Measurements from ENCODE around the gene PRSS22. TPM values are rescaled to one million over a fixed set of nuclear protein-coding genes. Genes with fewer than 3 reads are reported as not detected.

The PRSS22 gene
- total RNA-seq, 1 experiment from 2014 or later: 3.9 TPM

- Mint-ChIP-seq H3K27ac (no peak overlapping the region), H3K36me3 (no peaks in the 10 kb centered on the region), H3K4me1 (no peaks in the 10 kb centered on the region), H3K27me3 (ENCODE audit: low read depth) (no peaks in the 10 kb centered on the region), H3K9me3 (no peaks in the 10 kb centered on the region), H3K4me3 (no peak overlapping the region)
- no peak for TF ChIP-seq GABPB1 (CRISPR knock-in tag; IDR thresholded peaks at IDR 0.05)
- TF ChIP-seq SOX15 (CRISPR knock-in tag; IDR thresholded peaks at IDR 0.05): no peak
- TF ChIP-seq GTF2I (CRISPR knock-in tag; conservative IDR thresholded peaks at IDR 0.05): no peak
- TF ChIP-seq TP53 (CRISPR knock-in tag; IDR thresholded peaks at IDR 0.05): no peak
- TF ChIP-seq ZMAT4 (CRISPR knock-in tag; IDR thresholded peaks at IDR 0.05): no peak
- TF ChIP-seq ZNF423 (CRISPR knock-in tag; IDR thresholded peaks at IDR 0.05): no peak
- TF ChIP-seq NR3C1 (CRISPR knock-in tag; conservative IDR thresholded peaks at IDR 0.05; ENCODE audit: low read depth): no peak
- no peak for TF ChIP-seq ZNF425 (CRISPR knock-in tag; conservative IDR thresholded peaks at IDR 0.05)
- no peak for TF ChIP-seq KAT7 (CRISPR knock-in tag; IDR thresholded peaks at IDR 0.05; ENCODE audit: borderline replicate concordance)
- no peak for TF ChIP-seq ZNF532 (CRISPR knock-in tag; IDR thresholded peaks at IDR 0.05; ENCODE audit: borderline replicate concordance)
- no peak for TF ChIP-seq ZNF232 (CRISPR knock-in tag; IDR thresholded peaks at IDR 0.05)
- TF ChIP-seq ZNF219 (CRISPR knock-in tag; IDR thresholded peaks at IDR 0.05; ENCODE audit: borderline replicate concordance): no peak
- no peak for TF ChIP-seq NFE2L1 (CRISPR knock-in tag; IDR thresholded peaks at IDR 0.05)
- TF ChIP-seq CDX4 (CRISPR knock-in tag; IDR thresholded peaks at IDR 0.05; ENCODE audit: borderline replicate concordance): no peak
- ChIA-PET CTCF (interaction anchor here (0.5 to 1.9 kb wide), 2 partner anchors 18 to 85 kb away, joined by 3 to 7 read pairs; no protein-coding TSS in a partner anchor), POLR2A (no interaction called here)
- DNase-seq (ENCODE audit: low spot score) (no peak), ATAC-seq (no peak)
These were observed 37.0 kb downstream of the PRSS22 start for GRCh38 chr16:2820836-2821486.

GRCh38 chr16:2819939-2820835, 37.8 kb downstream of the PRSS22 start:
- POLR2A ChIA-PET: no interaction called here
- H3K4me3 Mint-ChIP-seq: no peak overlapping the region
- ATAC-seq (no peak), DNase-seq (ENCODE audit: low spot score) (peak; percentile 11)
- CTCF ChIA-PET: interaction anchor here (1.9 kb wide), 1 partner anchor 19 kb away, joined by 7 read pairs; no protein-coding TSS in a partner anchor
- no peak overlapping the region for H3K27ac Mint-ChIP-seq
- H3K4me1 Mint-ChIP-seq: no peaks in the 10 kb centered on the region
- no peaks in the 10 kb centered on the region for H3K27me3 Mint-ChIP-seq (ENCODE audit: low read depth)
- H3K36me3 Mint-ChIP-seq: no peaks in the 10 kb centered on the region
- no peaks in the 10 kb centered on the region for H3K9me3 Mint-ChIP-seq
- TF ChIP-seq JAZF1 (CRISPR knock-in tag; IDR thresholded peaks at IDR 0.05) (no peak), IRF1 (CRISPR knock-in tag; IDR thresholded peaks at IDR 0.05) (no peak), MYBL2 (CRISPR knock-in tag; IDR thresholded peaks at IDR 0.05) (no peak), CREM (CRISPR knock-in tag; IDR thresholded peaks at IDR 0.05) (no peak), IRF2 (CRISPR knock-in tag; IDR thresholded peaks at IDR 0.05; ENCODE audit: borderline replicate concordance, low read depth) (no peak), ZNF232 (CRISPR knock-in tag; IDR thresholded peaks at IDR 0.05) (no peak), JUN (CRISPR knock-in tag; IDR thresholded peaks at IDR 0.05) (no peak), ERG (CRISPR knock-in tag; IDR thresholded peaks at IDR 0.05) (no peak), ATF1 (CRISPR knock-in tag; IDR thresholded peaks at IDR 0.05) (no peak), SMAD4 (CRISPR knock-in tag; IDR thresholded peaks at IDR 0.05) (no peak), MXD4 (CRISPR knock-in tag; IDR thresholded peaks at IDR 0.05; ENCODE audit: borderline replicate concordance) (no peak), ZNF416 (CRISPR knock-in tag; IDR thresholded peaks at IDR 0.05) (no peak)

Measured in WTC11 (cell line).